AG04450 (cell line): ENCODE data around the gene MECP2. TPM values are rescaled to one million over a fixed set of nuclear protein-coding genes. Genes with fewer than 3 reads are reported as not detected.

Source experiments
- CTCF ChIA-PET: fragments of 300-600, 350-600 bp; formaldehyde crosslinking; extraction: SDS; loops from one replicate; lab custom pipeline; 2022; ENCODE audit warnings: antibody characterized with exemption, inconsistent platforms; lab: Charles Lee
- POLR2A ChIA-PET: fragments of 350-600 bp; formaldehyde crosslinking; extraction: SDS; loops from one replicate; lab custom pipeline; 2021; ENCODE audit warnings: antibody characterized with exemption, inconsistent platforms; lab: Yijun Ruan, JAX
- DNase-seq: peaks from one replicate; pipeline ENCODE4 v3.0.0-alpha.2; 2011; ENCODE audit warnings: low read depth, low spot score
- H3K27ac ChIP-seq: one replicate; pipeline ENCODE4 v1.5.1; 2012; ENCODE audit warnings: low read depth, low read length, control low read depth
- H3K27me3 ChIP-seq: one replicate; pipeline ENCODE4 v1.6.0; 2012; ENCODE audit warnings: low read length; ENCODE audit not compliant: control insufficient read depth, insufficient read depth
- H3K4me3 ChIP-seq: 2 replicates; pipeline ENCODE4 v1.5.1; 2011; ENCODE audit warnings: mild to moderate bottlenecking, low read depth, low read length, control low read depth
- H3K9me3 ChIP-seq: 2 replicates; pipeline ENCODE4 v1.5.1; 2012; ENCODE audit warnings: low read length; ENCODE audit not compliant: control insufficient read depth, insufficient read depth
- CTCF ChIP-seq: IDR thresholded peaks from 2 replicates; pipeline ENCODE4 v1.5.1; 2011; ENCODE audit warnings: low read depth, low read length, control low read depth, inconsistent platforms
- polyA plus RNA-seq: library from polyadenylated mRNA; depleted of rRNA; stranded (reverse); fragments of >200 nt; gene quantifications from 2 replicates; pipeline ENCODE4 v1.2.3, GENCODE V29; 2011

Gene MECP2
- polyA plus RNA-seq, 1 experiment = 12.8 TPM

- ChIA-PET POLR2A (no interaction called here), CTCF (no interaction called here)
- Histone ChIP-seq H3K27ac (no peak overlapping the region), H3K9me3 (no peaks in the 10 kb centered on the region), H3K27me3 (no peaks in the 10 kb centered on the region), H3K4me3 (no peak overlapping the region)
- TF ChIP-seq CTCF = no peak
- no peak for DNase-seq
These were observed 105.3 kb downstream of the MECP2 start for GRCh38 chrX:153992180-153992579.

- TF ChIP-seq CTCF = no peak
- POLR2A ChIA-PET = no interaction called here
- Histone ChIP-seq H3K4me3 (no peak overlapping the region), H3K27me3 (no peaks in the 10 kb centered on the region), H3K9me3 (no peaks in the 10 kb centered on the region), H3K27ac (no peak overlapping the region)
- CTCF ChIA-PET = no interaction called here
- DNase-seq = no peak
These were observed 106.4 kb downstream of the MECP2 start for GRCh38 chrX:153991013-153991580.

- DNase-seq = no peak
- Histone ChIP-seq H3K4me3 (no peak overlapping the region), H3K27ac (no peak overlapping the region), H3K27me3 (no peaks in the 10 kb centered on the region), H3K9me3 (no peaks in the 10 kb centered on the region)
- ChIA-PET CTCF (no interaction called here), POLR2A (no interaction called here)
- TF ChIP-seq CTCF = no peak
These were observed 107.4 kb downstream of the MECP2 start for GRCh38 chrX:153989973-153990655.

GRCh38 chrX:153988493-153988892, 109.0 kb downstream of the MECP2 start:
- POLR2A ChIA-PET = no interaction called here
- DNase-seq = no peak
- CTCF ChIA-PET = no interaction called here
- Histone ChIP-seq H3K9me3 (no peaks in the 10 kb centered on the region), H3K27me3 (no peaks in the 10 kb centered on the region), H3K27ac (no peak overlapping the region), H3K4me3 (no peak overlapping the region)
- TF ChIP-seq CTCF = no peak

GRCh38 chrX:153984351-153985178, 113.0 kb downstream of the MECP2 start:
- CTCF ChIA-PET = no interaction called here
- no peak for TF ChIP-seq CTCF
- POLR2A ChIA-PET = no interaction called here

More at GRCh38 chrX:153984351-153985178, 113.0 kb downstream of the MECP2 start:
- Histone ChIP-seq H3K4me3 (no peak overlapping the region), H3K9me3 (no peaks in the 10 kb centered on the region; the same call in 1 of the 2 replicates), H3K27ac (no peak overlapping the region), H3K27me3 (no peaks in the 10 kb centered on the region)
- no peak for DNase-seq
